ENCODE measurements around the gene PTPRD. TPM values are rescaled to one million over a fixed set of nuclear protein-coding genes. Genes with fewer than 3 reads are reported as not detected.

PTPRD gene
- total RNA-seq, 1 experiment from 2014 or later, result not detected

DNA sequence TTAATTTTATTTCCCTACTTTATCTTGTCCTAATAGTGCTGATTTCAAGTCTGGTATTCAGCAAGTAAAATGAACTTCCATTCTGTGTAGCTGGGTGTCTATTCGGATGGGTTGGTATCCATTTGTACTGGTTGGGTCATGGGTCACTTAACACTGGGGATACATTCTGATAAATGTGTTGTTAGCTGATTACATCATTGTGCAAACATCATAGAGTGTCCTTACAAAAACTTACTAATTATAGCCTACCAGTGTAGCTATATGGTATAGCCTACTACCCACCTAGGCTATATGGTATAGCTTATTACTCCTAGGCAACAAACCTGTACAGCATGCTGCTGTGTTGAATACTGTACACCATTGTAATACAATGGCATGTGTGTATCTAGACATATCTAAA is 1439.5 kb downstream of the PTPRD start:
- POLR2A ChIA-PET, result no interaction called here
- intact Hi-C loops (cut with micrococcal nuclease; ENCODE audit: unreplicated experiment) (no loop called here), in situ Hi-C loops (cut with HindIII; ENCODE audit: low pct_unique_long_range_greater_than_20kb, low sequenced_read_pairs) (no loop called here)
- TF ChIP-seq CTCF (IDR thresholded peaks at IDR 0.05) (no peak), TCF7L2 (IDR thresholded peaks at IDR 0.05; ENCODE audit: low read depth, low read length) (no peak), SIN3A (IDR thresholded peaks at IDR 0.05; ENCODE audit: borderline replicate concordance, insufficient read depth, low read depth, low read length) (no peak), POLR2AphosphoS5 (IDR thresholded peaks at IDR 0.05; ENCODE audit: low read depth, low read length) (no peak)
- TF ChIP-seq, protein P1, sequence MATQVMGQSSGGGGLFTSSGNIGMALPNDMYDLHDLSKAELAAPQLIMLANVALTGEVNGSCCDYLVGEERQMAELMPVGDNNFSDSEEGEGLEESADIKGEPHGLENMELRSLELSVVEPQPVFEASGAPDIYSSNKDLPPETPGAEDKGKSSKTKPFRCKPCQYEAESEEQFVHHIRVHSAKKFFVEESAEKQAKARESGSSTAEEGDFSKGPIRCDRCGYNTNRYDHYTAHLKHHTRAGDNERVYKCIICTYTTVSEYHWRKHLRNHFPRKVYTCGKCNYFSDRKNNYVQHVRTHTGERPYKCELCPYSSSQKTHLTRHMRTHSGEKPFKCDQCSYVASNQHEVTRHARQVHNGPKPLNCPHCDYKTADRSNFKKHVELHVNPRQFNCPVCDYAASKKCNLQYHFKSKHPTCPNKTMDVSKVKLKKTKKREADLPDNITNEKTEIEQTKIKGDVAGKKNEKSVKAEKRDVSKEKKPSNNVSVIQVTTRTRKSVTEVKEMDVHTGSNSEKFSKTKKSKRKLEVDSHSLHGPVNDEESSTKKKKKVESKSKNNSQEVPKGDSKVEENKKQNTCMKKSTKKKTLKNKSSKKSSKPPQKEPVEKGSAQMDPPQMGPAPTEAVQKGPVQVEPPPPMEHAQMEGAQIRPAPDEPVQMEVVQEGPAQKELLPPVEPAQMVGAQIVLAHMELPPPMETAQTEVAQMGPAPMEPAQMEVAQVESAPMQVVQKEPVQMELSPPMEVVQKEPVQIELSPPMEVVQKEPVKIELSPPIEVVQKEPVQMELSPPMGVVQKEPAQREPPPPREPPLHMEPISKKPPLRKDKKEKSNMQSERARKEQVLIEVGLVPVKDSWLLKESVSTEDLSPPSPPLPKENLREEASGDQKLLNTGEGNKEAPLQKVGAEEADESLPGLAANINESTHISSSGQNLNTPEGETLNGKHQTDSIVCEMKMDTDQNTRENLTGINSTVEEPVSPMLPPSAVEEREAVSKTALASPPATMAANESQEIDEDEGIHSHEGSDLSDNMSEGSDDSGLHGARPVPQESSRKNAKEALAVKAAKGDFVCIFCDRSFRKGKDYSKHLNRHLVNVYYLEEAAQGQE (IDR thresholded peaks at IDR 0.05; ENCODE audit: insufficient read depth in 1 of 2, low read depth in 2 of 2, low read length in 1 of 2), result no peak
- H3K27me3 ChIP-seq (ENCODE audit: control insufficient read depth, insufficient read depth, low read length), result no peaks in the 10 kb centered on the region
- ATAC-seq (no peak), DNase-seq (ENCODE audit: low read depth, low spot score) (no peak)
- no peaks in the 10 kb centered on the region for H3K4me1 ChIP-seq (ENCODE audit: control insufficient read depth, insufficient read depth, low read length)
- no TSS peak for BruUV-seq (replicated peaks)
- H3K9me3 ChIP-seq (ENCODE audit: control insufficient read depth, insufficient read depth, low read depth, low read length), result no peaks in the 10 kb centered on the region
- H3K27ac ChIP-seq (ENCODE audit: low read length), result no peak overlapping the region
- CTCF ChIA-PET, result no interaction called here
- no peaks in the 10 kb centered on the region for H3K36me3 ChIP-seq (ENCODE audit: control insufficient read depth, insufficient read depth, low read length)
- no peak overlapping the region for H3K4me3 ChIP-seq (ENCODE audit: low read depth in 2 of 2, low read length in 2 of 2)

DNA sequence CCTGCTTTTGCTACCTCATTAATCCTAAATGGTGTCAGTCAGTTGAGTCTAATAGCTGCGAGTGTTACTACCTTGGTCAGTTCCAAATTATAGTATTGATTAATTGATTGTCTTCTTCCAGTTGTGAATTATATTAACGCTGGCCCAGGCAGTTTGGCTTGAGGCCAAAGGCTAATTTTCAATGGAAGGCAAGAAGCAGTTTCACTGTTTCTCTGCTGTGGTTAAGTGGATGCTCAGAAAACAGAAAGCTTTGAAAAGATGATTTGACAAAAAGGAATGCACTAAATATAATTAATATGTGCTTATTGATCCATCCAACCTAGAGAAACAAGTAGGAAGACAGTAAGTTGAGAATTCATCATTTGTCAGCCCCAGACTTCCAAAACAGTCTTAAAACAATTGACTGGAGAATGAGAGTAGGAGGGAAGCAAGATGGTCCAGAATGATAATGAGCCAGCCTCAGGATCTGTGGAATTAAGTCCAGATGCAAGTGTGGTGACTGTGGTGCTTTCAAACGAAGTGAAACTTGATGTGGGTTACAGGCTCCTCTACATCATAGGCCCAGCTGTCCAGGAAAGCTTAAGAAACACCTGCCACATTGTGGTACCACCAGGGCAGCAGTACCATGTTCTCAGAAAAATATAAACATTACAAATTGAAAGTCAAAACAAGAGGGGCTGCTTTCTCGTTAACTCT is 1442.2 kb downstream of the PTPRD start:
- intact Hi-C loops (cut with micrococcal nuclease; ENCODE audit: unreplicated experiment), result no loop called here
- in situ Hi-C loops (cut with HindIII; ENCODE audit: low pct_unique_long_range_greater_than_20kb, low sequenced_read_pairs), result no loop called here
- TF ChIP-seq CTCF (IDR thresholded peaks at IDR 0.05), result no peak
- TF ChIP-seq POLR2AphosphoS5 (IDR thresholded peaks at IDR 0.05; ENCODE audit: low read depth, low read length), result no peak
- TF ChIP-seq TCF7L2 (IDR thresholded peaks at IDR 0.05; ENCODE audit: low read depth, low read length), result no peak
- TF ChIP-seq, protein P1 (IDR thresholded peaks at IDR 0.05; ENCODE audit: insufficient read depth in 1 of 2, low read depth in 2 of 2, low read length in 1 of 2), result no peak
- ChIA-PET POLR2A (no interaction called here), CTCF (no interaction called here)
- no peak overlapping the region for H3K27ac ChIP-seq (ENCODE audit: low read length)
- no peaks in the 10 kb centered on the region for H3K9me3 ChIP-seq (ENCODE audit: control insufficient read depth, insufficient read depth, low read depth, low read length)
- H3K36me3 ChIP-seq (ENCODE audit: control insufficient read depth, insufficient read depth, low read length), result no peaks in the 10 kb centered on the region
- BruUV-seq (replicated peaks), result no TSS peak
- ATAC-seq (no peak), DNase-seq (ENCODE audit: low read depth, low spot score) (no peak)
- H3K27me3 ChIP-seq (ENCODE audit: control insufficient read depth, insufficient read depth, low read length), result no peaks in the 10 kb centered on the region
- no peak overlapping the region for H3K4me3 ChIP-seq (ENCODE audit: low read depth in 2 of 2, low read length in 2 of 2)
- no peaks in the 10 kb centered on the region for H3K4me1 ChIP-seq (ENCODE audit: control insufficient read depth, insufficient read depth, low read length)
